HG03469 (cell line): Measurements from ENCODE around the gene LCN12.
A peak's percentile ranks its signal among the peaks of the same experiment; 100 is the strongest.
"Not testable (repeated sequence)": the region's sequence is repeated elsewhere in the genome, so short reads cannot be mapped to it uniquely, and the experiment has no call there.

Experiments used
- ATAC-seq: cut with Tn5 transposase; IDR thresholded peaks from one replicate; pipeline ENCODE4 v1.9.1; 2021; ENCODE audit warnings: mild to moderate bottlenecking, moderate library complexity, moderate number of reproducible peaks; ENCODE audit not compliant: unreplicated experiment

The LCN12 gene

GRCh38 chr9:136985027-136985602 lies 33.0 kb downstream of the LCN12 start:
- ATAC-seq = no peak

GRCh38 chr9:136985853-136986252 lies 33.8 kb downstream of the LCN12 start:
- ATAC-seq = no peak

GRCh38 chr9:136988872-136989271 lies 36.8 kb downstream of the LCN12 start:
- no peak for ATAC-seq

- ATAC-seq = no peak
Observed at GRCh38 chr9:136990242-136990911, 38.3 kb downstream of the LCN12 start.

- peak; percentile 47 for ATAC-seq
Observed at GRCh38 chr9:136991993-136992818, 40.1 kb downstream of the LCN12 start, which contains the start of gene PAXX. Gene PAXX, plus strand, starts transcription at chr9:136992422. Its CDS starts 22 bp downstream, at chr9:136992444.

- ATAC-seq = no peak
Observed at GRCh38 chr9:136992819-136993369, 40.8 kb downstream of the LCN12 start.

- ATAC-seq = no peak
Observed at GRCh38 chr9:136994180-136994887, 42.3 kb downstream of the LCN12 start.

- no peak for ATAC-seq
Observed at GRCh38 chr9:136994888-136995230, 42.8 kb downstream of the LCN12 start.

- ATAC-seq = no peak
Observed at GRCh38 chr9:136995362-136995761, 43.3 kb downstream of the LCN12 start.

GRCh38 chr9:136995772-136996311 lies 43.8 kb downstream of the LCN12 start:
- no peak for ATAC-seq

- ATAC-seq = no peak
Observed at GRCh38 chr9:136996361-136997292, 44.6 kb downstream of the LCN12 start, which contains the start of gene CLIC3. Gene CLIC3, minus strand, starts transcription at chr9:136996568. Its CDS starts 25 bp downstream, at chr9:136996543.

GRCh38 chr9:136997371-136997770 lies 45.3 kb downstream of the LCN12 start:
- ATAC-seq = no peak

GRCh38 chr9:136997830-136998234 lies 45.8 kb downstream of the LCN12 start:
- no peak for ATAC-seq

- ATAC-seq = no peak
Observed at GRCh38 chr9:137000177-137000930, 48.3 kb downstream of the LCN12 start.

GRCh38 chr9:137001857-137002645 lies 50.0 kb downstream of the LCN12 start:
- ATAC-seq = no peak

GRCh38 chr9:137002646-137003041 lies 50.6 kb downstream of the LCN12 start:
- no peak for ATAC-seq

- not testable (repeated sequence) for ATAC-seq
Observed at GRCh38 chr9:137004285-137004684, 52.2 kb downstream of the LCN12 start.
